ENCODE results near the gene CNTN2.

- TF ChIP-seq POLR2A (IDR thresholded peaks at IDR 0.05; ENCODE audit: low read depth, low read length), result no peak
- no peak for TF ChIP-seq CTCF (conservative IDR thresholded peaks at IDR 0.05; ENCODE audit: low read depth, low read length)
- no peak for TF ChIP-seq CHD1 (IDR thresholded peaks at IDR 0.05; ENCODE audit: low read depth, low read length)
- no peak for TF ChIP-seq USF2 (IDR thresholded peaks at IDR 0.05; ENCODE audit: low read depth, low read length)
These were observed 45.3 kb downstream of the CNTN2 start for GRCh38 chr1:205088341-205088740.
